HG03095 (cell line): ENCODE data around the gene GOLGA6L26.
"Not testable (repeated sequence)": the region's sequence is repeated elsewhere in the genome, so short reads cannot be mapped to it uniquely, and the experiment has no call there.

Source experiments
- ATAC-seq: cut with Tn5 transposase; IDR thresholded peaks from one replicate; pipeline ENCODE4 v1.9.1; 2021; ENCODE audit warnings: moderate library complexity; ENCODE audit not compliant: unreplicated experiment

GOLGA6L26 gene, protein sequence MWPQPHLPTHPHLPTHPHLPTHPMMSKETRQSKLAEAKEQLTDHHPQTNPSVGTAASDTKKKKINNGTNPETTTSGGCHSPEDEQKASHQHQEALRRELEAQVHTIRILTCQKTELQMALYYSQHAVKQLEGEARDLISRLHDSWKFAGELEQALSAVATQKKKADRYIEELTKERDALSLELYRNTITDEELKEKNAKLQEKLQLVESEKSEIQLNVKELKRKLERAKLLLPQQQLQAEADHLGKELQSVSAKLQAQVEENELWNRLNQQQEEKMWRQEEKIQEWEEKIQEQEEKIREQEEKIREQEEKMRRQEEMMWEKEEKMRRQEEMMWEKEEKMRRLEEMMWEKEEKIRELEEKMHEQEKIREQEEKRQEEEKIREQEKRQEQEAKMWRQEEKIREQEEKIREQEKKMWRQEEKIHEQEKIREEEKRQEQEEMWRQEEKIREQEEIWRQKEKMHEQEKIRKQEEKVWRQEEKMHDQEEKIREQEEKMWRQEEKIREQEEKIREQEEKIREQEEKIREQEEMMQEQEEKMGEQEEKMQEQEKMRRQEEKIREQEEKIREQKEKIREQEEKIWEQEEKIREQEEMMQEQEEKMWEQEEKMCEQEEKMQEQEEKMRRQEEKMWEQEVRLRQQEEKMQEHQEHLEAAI

GRCh38 chr15:23334096-23334495 lies at the start of gene GOLGA6L26:
Gene GOLGA6L26 (minus strand): TSS chr15:23334196. CDS start chr15:23334135, 61 bp downstream.
- ATAC-seq, result not testable (repeated sequence)

GRCh38 chr15:23381192-23381591 lies 47.2 kb upstream of the GOLGA6L26 start:
- not testable (repeated sequence) for ATAC-seq

GRCh38 chr15:23380700-23381099 lies 46.7 kb upstream of the GOLGA6L26 start:
- ATAC-seq, result not testable (repeated sequence)

- ATAC-seq, result not testable (repeated sequence)
Measured at GRCh38 chr15:23378946-23379345, 45.0 kb upstream of the GOLGA6L26 start.

DNA sequence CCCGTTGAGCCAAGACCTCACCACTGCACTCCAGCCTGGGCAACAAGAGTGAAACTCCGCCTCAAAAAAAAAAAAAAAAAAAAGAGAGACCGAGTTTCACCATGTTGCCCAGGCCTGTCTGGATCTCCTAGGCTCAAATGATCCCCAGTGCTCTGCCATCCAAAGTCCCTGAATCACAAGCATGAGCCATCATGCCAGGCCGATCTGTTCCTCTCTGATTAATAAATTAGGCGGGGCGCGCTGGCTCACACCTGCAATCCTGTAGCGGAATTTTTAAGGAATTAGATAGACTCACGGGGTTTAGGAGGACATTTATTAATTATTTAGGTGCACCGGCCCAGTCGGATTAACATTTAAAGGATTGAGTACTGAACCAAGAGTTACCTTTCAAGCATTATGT lies 40.2 kb upstream of the GOLGA6L26 start:
- not testable (repeated sequence) for ATAC-seq

GRCh38 chr15:23372891-23373600 lies 39.0 kb upstream of the GOLGA6L26 start:
- not testable (repeated sequence) for ATAC-seq

DNA sequence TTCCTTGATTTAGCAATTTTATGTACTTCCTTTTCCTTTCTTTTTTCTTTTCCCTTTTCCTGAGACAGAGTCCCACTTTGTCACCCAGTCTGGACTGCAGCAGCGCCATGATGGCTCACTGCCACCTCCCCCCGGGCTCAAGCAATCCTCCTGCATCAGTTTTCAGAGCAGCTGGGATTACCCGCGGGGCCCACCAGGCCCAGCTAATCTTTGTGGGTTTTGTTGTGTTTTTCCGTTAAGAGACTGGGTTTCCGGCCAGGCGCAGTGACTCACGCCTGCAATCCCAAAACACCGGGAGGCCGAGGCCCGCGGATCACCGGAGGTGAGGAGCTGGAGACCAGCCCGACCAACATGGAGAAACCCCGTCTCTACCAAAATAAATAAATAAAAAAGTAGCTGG lies 38.3 kb upstream of the GOLGA6L26 start:
- no peak for ATAC-seq

- not testable (repeated sequence) for ATAC-seq
Measured at GRCh38 chr15:23371868-23372267, 37.9 kb upstream of the GOLGA6L26 start.

- not testable (repeated sequence) for ATAC-seq
Measured at GRCh38 chr15:23371134-23371533, 37.1 kb upstream of the GOLGA6L26 start.

GRCh38 chr15:23370578-23370977 lies 36.6 kb upstream of the GOLGA6L26 start:
- no peak for ATAC-seq

GRCh38 chr15:23364261-23364660 lies 30.3 kb upstream of the GOLGA6L26 start:
- not testable (repeated sequence) for ATAC-seq

DNA sequence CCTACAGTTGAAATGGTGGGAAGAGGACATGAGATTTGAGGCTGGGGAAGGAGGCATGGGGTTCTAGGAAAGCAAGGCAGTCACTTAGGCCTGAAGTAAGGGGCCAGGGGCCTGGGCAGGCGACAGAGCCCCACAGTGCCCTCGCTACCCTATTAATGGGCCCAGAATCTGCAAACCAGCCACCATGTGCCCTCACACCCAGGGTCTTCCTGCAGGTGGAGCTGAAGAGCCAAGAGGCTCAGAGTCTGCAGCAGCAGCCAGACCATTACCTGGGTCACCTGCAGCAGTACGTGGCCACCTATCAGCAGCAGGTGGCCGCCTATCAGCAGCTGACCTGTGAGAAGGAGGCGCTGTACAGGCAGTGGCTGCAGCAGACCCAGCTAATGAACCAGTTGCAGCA lies 28.6 kb upstream of the GOLGA6L26 start:
- ATAC-seq, result not testable (repeated sequence)

GRCh38 chr15:23354448-23354847 lies 20.5 kb upstream of the GOLGA6L26 start, which contains the start of gene GOLGA8S:
Gene GOLGA8S (plus strand): TSS chr15:23354748. CDS start chr15:23354810, 62 bp downstream.
- not testable (repeated sequence) for ATAC-seq

- ATAC-seq, result not testable (repeated sequence)
Measured at GRCh38 chr15:23311233-23311632, 22.8 kb downstream of the GOLGA6L26 start.

GRCh38 chr15:23305921-23306320 lies 28.1 kb downstream of the GOLGA6L26 start:
- ATAC-seq, result not testable (repeated sequence)

- not testable (repeated sequence) for ATAC-seq
Measured at GRCh38 chr15:23304805-23305204, 29.2 kb downstream of the GOLGA6L26 start.

- ATAC-seq, result not testable (repeated sequence)
Measured at GRCh38 chr15:23304267-23304666, 29.7 kb downstream of the GOLGA6L26 start.

DNA sequence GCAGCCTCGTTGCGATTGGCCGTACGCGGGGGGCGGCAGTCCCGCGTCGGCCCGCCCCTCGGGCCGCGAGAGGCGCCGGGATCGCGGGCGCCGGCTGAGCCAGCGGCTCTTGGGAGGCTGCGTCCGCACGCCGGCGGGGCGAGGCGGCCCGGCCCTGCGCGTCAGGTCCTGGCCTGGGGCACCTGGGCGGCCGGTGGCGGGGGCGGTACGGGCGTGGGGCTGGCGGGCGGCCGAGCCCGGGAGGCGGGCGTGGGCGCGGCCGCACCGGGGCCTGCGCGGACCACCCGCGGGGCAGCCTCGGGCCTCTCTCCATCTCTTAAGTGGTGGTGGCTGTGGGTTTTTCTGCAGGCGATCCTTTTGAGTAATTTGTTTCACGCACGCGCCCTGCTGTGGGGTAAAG lies 30.3 kb downstream of the GOLGA6L26 start:
- not testable (repeated sequence) for ATAC-seq

DNA sequence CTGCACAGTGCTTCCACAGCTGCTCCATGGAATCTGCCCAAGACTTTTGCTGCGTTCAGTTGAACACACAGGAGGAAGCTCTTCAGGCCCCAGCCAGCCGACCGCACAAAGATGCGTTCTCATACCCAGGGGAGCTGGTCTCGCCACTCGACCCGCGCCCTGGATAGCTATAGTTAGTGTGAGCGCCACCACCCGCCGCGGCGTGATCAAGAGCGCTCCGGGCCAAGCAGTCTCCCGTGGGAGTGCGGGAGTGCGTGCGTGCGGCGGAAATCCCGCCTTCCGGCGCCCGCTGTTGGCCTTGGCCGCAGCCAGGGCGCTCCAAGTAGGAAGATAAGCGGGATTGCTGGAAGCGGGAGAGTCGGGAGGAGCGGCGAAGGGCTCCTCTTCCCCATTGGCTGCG lies 30.8 kb downstream of the GOLGA6L26 start:
- ATAC-seq, result not testable (repeated sequence)
